ENCODE measurements around the gene FADD. TPM values are rescaled to one million over a fixed set of nuclear protein-coding genes. Genes with fewer than 3 reads are reported as not detected.

The FADD gene
- polyA plus RNA-seq, 2 of the 4 experiments (the other 2 are of a cell fraction) = 30.2 to 59.1 TPM

GRCh38 chr11:70167723-70168404, 35.2 kb upstream of the FADD start:
- H3K4me2 ChIP-seq = no peak overlapping the region
- CTCF ChIA-PET = interaction anchor here (1.1 to 1.6 kb wide), 6 partner anchors 10 to 224 kb away, joined by 3 to 4 read pairs (median 4); no protein-coding TSS in a partner anchor
- no peak for TF ChIP-seq KDM1A (IDR thresholded peaks at IDR 0.05; ENCODE audit: low read depth)
- no peak for TF ChIP-seq RCOR1 (IDR thresholded peaks at IDR 0.05; ENCODE audit: low read depth, low read length)
- TF ChIP-seq HES2 (IDR thresholded peaks at IDR 0.05) = no peak
- no peak for TF ChIP-seq HDAC2 (IDR thresholded peaks at IDR 0.05)
- TF ChIP-seq CEBPB (IDR thresholded peaks at IDR 0.05) = no peak
- no peak for TF ChIP-seq BCL3 (IDR thresholded peaks at IDR 0.05)
- TF ChIP-seq RAD21 (conservative IDR thresholded peaks at IDR 0.05 in 1 of 2, IDR thresholded peaks at IDR 0.05 in 1 of 2) = no peak
- TF ChIP-seq NR3C1 (IDR thresholded peaks at IDR 0.05) = no peak
- TF ChIP-seq TP53 (CRISPR knock-in tag; IDR thresholded peaks at IDR 0.05) = no peak
- TF ChIP-seq ESRRA (IDR thresholded peaks at IDR 0.05; ENCODE audit: borderline replicate concordance, low read length) = no peak
- no peak for TF ChIP-seq ZFP36 (IDR thresholded peaks at IDR 0.05; ENCODE audit: borderline replicate concordance, partially characterized antibody)
- TF ChIP-seq CTCF (IDR thresholded peaks at IDR 0.05) = no peak
- TF ChIP-seq EHF (CRISPR knock-in tag; IDR thresholded peaks at IDR 0.05) = no peak
- POLR2A ChIA-PET = no interaction called here
- H3K9me3 ChIP-seq = no peaks in the 10 kb centered on the region
- H3K27ac ChIP-seq = no peak overlapping the region
- 68% methylated on average over 15 of the region's 17 CpGs for WGBS (ENCODE audit: missing lambda C conversion rate)
- ATAC-seq = peak; percentile 26 to 48; a peak in 4 of 6 replicates
- no peak overlapping the region for H3K4me3 ChIP-seq
- peak in 1 of 2 experiments; percentile 10 for DNase-seq (ENCODE audit: low read depth in 1 of 2, low spot score in 1 of 2)
- H3K4me1 ChIP-seq = no peaks in the 10 kb centered on the region
- no peak for FAIRE-seq

- WGBS (ENCODE audit: missing lambda C conversion rate) = 90% methylated on average over 4 of the region's 6 CpGs
- Histone ChIP-seq H3K4me3 (no peak overlapping the region), H3K4me2 (no peak overlapping the region), H3K27ac (no peak overlapping the region), H3K9me3 (no peaks in the 10 kb centered on the region), H3K4me1 (no peaks in the 10 kb centered on the region)
- ATAC-seq (no peak), FAIRE-seq (no peak), DNase-seq (ENCODE audit: low read depth in 1 of 2, low spot score in 1 of 2) (no peak)
- ChIA-PET POLR2A (no interaction called here), CTCF (interaction anchor here (1.1 to 1.6 kb wide), 3 partner anchors 13 to 225 kb away, joined by 3 to 4 read pairs (median 4); no protein-coding TSS in a partner anchor)
- TF ChIP-seq JUNB (IDR thresholded peaks at IDR 0.05) (no peak), JUN (IDR thresholded peaks at IDR 0.05) (no peak), ZNF302 (CRISPR knock-in tag; IDR thresholded peaks at IDR 0.05) (no peak), MAZ (IDR thresholded peaks at IDR 0.05; ENCODE audit: borderline replicate concordance, low read depth, low read length) (no peak), HOXB13 (CRISPR knock-in tag; IDR thresholded peaks at IDR 0.05; ENCODE audit: low read depth) (no peak), RAD21 (conservative IDR thresholded peaks at IDR 0.05 in 1 of 2, IDR thresholded peaks at IDR 0.05 in 1 of 2) (no peak), NFE2L2 (conservative IDR thresholded peaks at IDR 0.05; ENCODE audit: low read length) (no peak), HOXB5 (CRISPR knock-in tag; IDR thresholded peaks at IDR 0.05) (no peak), CBX8 (IDR thresholded peaks at IDR 0.05) (no peak), HDAC2 (IDR thresholded peaks at IDR 0.05) (no peak), CHD4 (IDR thresholded peaks at IDR 0.05; ENCODE audit: borderline replicate concordance) (no peak), CHD2 (IDR thresholded peaks at IDR 0.05; ENCODE audit: low read length, partially characterized antibody) (no peak), NPAS2 (CRISPR knock-in tag; IDR thresholded peaks at IDR 0.05; ENCODE audit: borderline replicate concordance) (no peak), FOSL2 (IDR thresholded peaks at IDR 0.05) (no peak), FOSL2 (CRISPR knock-in tag; IDR thresholded peaks at IDR 0.05) (no peak), NR3C1 (IDR thresholded peaks at IDR 0.05) (no peak), GATA3 (IDR thresholded peaks at IDR 0.05; ENCODE audit: borderline replicate concordance) (no peak), PBX3 (IDR thresholded peaks at IDR 0.05) (no peak), CBX2 (IDR thresholded peaks at IDR 0.05; ENCODE audit: borderline replicate concordance, low read depth) (no peak), HOXA7 (CRISPR knock-in tag; IDR thresholded peaks at IDR 0.05) (no peak)
Measured at GRCh38 chr11:70168405-70168754, 34.7 kb upstream of the FADD start.

All from A549 (cell line).